GM19467 (cell line): Measurements from ENCODE around the gene CTNNA3.

Experiments
- ATAC-seq: cut with Tn5 transposase; IDR thresholded peaks from one replicate; pipeline ENCODE4 v1.9.1; 2021; ENCODE audit warnings: mild to moderate bottlenecking, moderate library complexity; ENCODE audit not compliant: unreplicated experiment

Gene CTNNA3

GRCh38 chr10:66782776-66783175 is 913.2 kb downstream of the CTNNA3 start:
- no peak for ATAC-seq

GRCh38 chr10:66782144-66782543 is 913.9 kb downstream of the CTNNA3 start:
- no peak for ATAC-seq

GRCh38 chr10:66780796-66781195 is 915.2 kb downstream of the CTNNA3 start:
- ATAC-seq = no peak

GRCh38 chr10:66778351-66778750 is 917.6 kb downstream of the CTNNA3 start:
- no peak for ATAC-seq

GRCh38 chr10:66777665-66778064 is 918.3 kb downstream of the CTNNA3 start:
- no peak for ATAC-seq

- no peak for ATAC-seq
Measured at GRCh38 chr10:66773472-66773817, 922.5 kb downstream of the CTNNA3 start.

- ATAC-seq = no peak
Measured at GRCh38 chr10:66772548-66773471, 923.2 kb downstream of the CTNNA3 start.

- no peak for ATAC-seq
Measured at GRCh38 chr10:66767707-66768106, 928.3 kb downstream of the CTNNA3 start.

GRCh38 chr10:66762218-66762729 is 933.7 kb downstream of the CTNNA3 start:
- ATAC-seq = no peak

- ATAC-seq = no peak
Measured at GRCh38 chr10:66760941-66761340, 935.1 kb downstream of the CTNNA3 start.

GRCh38 chr10:66755474-66755873 is 940.5 kb downstream of the CTNNA3 start:
- no peak for ATAC-seq

- ATAC-seq = no peak
Measured at GRCh38 chr10:66752714-66753113, 943.3 kb downstream of the CTNNA3 start.

- no peak for ATAC-seq
Measured at GRCh38 chr10:66748217-66748616, 947.8 kb downstream of the CTNNA3 start.

GRCh38 chr10:66747451-66747850 is 948.5 kb downstream of the CTNNA3 start:
- ATAC-seq = no peak

- no peak for ATAC-seq
Measured at GRCh38 chr10:66746711-66747110, 949.3 kb downstream of the CTNNA3 start.

- ATAC-seq = no peak
Measured at GRCh38 chr10:66746246-66746645, 949.7 kb downstream of the CTNNA3 start.

GRCh38 chr10:66744915-66745314 is 951.1 kb downstream of the CTNNA3 start:
- ATAC-seq = no peak

- no peak for ATAC-seq
Measured at GRCh38 chr10:66737241-66737640, 958.8 kb downstream of the CTNNA3 start.

- no peak for ATAC-seq
Measured at GRCh38 chr10:66723608-66724400, 972.2 kb downstream of the CTNNA3 start.

GRCh38 chr10:66719483-66719882 is 976.5 kb downstream of the CTNNA3 start:
- no peak for ATAC-seq

GRCh38 chr10:66717231-66717981 is 978.6 kb downstream of the CTNNA3 start:
- no peak for ATAC-seq
